Transverse colon (tissue), 4 donors: Measurements from ENCODE around the gene DNAH3. TPM values are rescaled to one million over a fixed set of nuclear protein-coding genes. Genes with fewer than 3 reads are reported as not detected.

Experiments used
- DNase-seq: peaks from one replicate; pipeline ENCODE4 v3.0.0-alpha.2; 2019
- H3K27ac ChIP-seq, 4 donors: fragments of 200-600 bp; sonication (generic); 2 replicates each; pipeline ENCODE4 v1.5.1; 2016 to 2018; ENCODE audit warnings: inconsistent platforms in 4 of 4
- H3K27me3 ChIP-seq: fragments of 200-600 bp; sonication (generic); 2 replicates; pipeline ENCODE4 v1.5.1; 2017; ENCODE audit warnings: inconsistent platforms
- H3K36me3 ChIP-seq, 4 donors: fragments of 200-600 bp; sonication (generic); 2 replicates each; pipeline ENCODE4 v1.5.1; 2017 to 2019; ENCODE audit warnings: inconsistent platforms in 4 of 4
- H3K4me1 ChIP-seq, 4 donors: fragments of 200-600 bp; sonication (generic); 2 replicates each; pipeline ENCODE4 v1.5.1; 2017 to 2020; ENCODE audit warnings: inconsistent platforms in 4 of 4
- H3K4me3 ChIP-seq, 4 donors: fragments of 200-600 bp; sonication (generic); 1 replicate in 1 of 4; 2 replicates in 3 of 4; pipeline versions ENCODE4 v1.5.1 to v1.6.1; 2017 to 2019; ENCODE audit warnings: inconsistent platforms in 4 of 4
- H3K9me3 ChIP-seq, 2 donors: fragments of 200-600 bp; sonication (generic); 2 replicates each; pipeline ENCODE4 v1.5.1; 2017 to 2019; ENCODE audit warnings: inconsistent platforms in 2 of 2
- CTCF ChIP-seq, 5 experiments: fragments of 200-600 bp in 3 of 5; fragments of 450-650 bp in 2 of 5; sonication (generic) in 3 of 5; IDR thresholded peaks; 1 replicate in 2 of 5; 2 replicates in 3 of 5; pipeline ENCODE4 v1.5.1; 2016 to 2017; ENCODE audit warnings: antibody characterized with exemption in 5 of 5, inconsistent platforms in 3 of 5, mild to moderate bottlenecking in 2 of 5, moderate library complexity in 1 of 5
- EP300 ChIP-seq: sonication (generic); formaldehyde crosslinking; IDR thresholded peaks from one replicate; pipeline ENCODE4 v1.6.1; 2017; ENCODE audit warnings: antibody characterized with exemption, low read depth
- POLR2A ChIP-seq: fragments of 450-650 bp; IDR thresholded peaks from one replicate; pipeline ENCODE4 v1.6.1; 2016; ENCODE audit warnings: antibody characterized with exemption, mild to moderate bottlenecking, moderate library complexity
- POLR2AphosphoS5 ChIP-seq, 3 donors: sonication (generic); formaldehyde crosslinking; IDR thresholded peaks; one replicate each; pipeline ENCODE4 v1.6.1; 2016; ENCODE audit warnings: antibody characterized with exemption in 3 of 3
- WGBS, 2 donors: methylation state at CpG; one replicate each; pipeline ENCODE4 v1.1.5; 2018; ENCODE audit warnings: low coverage in 1 of 2; 5-methylcytosine and 5-hydroxymethylcytosine counted together
- in situ Hi-C, 4 donors: fragments of 200-750 bp; cut with MboI; loops; one replicate each; pipeline versions ENCODE4 v1.15.0 to v1.15.1; 2017; ENCODE audit warnings: low sequenced_read_pairs in 3 of 4, low pct_ligation_motif_present in 1 of 4, low pct_unique_long_range_greater_than_20kb in 1 of 4
- intact Hi-C: fragments of 100-400 bp; cut with DNase I; formaldehyde crosslinking; loops from one replicate; pipeline ENCODE4 v1.15.1; 2023; ENCODE audit warnings: low total_unique reads
- total RNA-seq, 4 donors: library from RNA; depleted of rRNA; stranded (reverse); fragments of >200 nt; gene quantifications; one replicate each; pipeline ENCODE4 v1.1.0, GENCODE V29; 2016

DNAH3 gene
- total RNA-seq, 4 donors from 2014 or later = 1.1 to 28.7 (median 5.5) TPM

GRCh38 chr16:21083729-21084268 is 66.8 kb downstream of the DNAH3 start:
- H3K36me3 ChIP-seq = no peaks in the 10 kb centered on the region
- peak; percentile 71 for DNase-seq
- intact Hi-C loops = loop anchor here (2.0 kb wide), 1 partner anchor 235 kb away; no protein-coding TSS in a partner anchor
- H3K4me3 ChIP-seq = no peak overlapping the region
- no peaks in the 10 kb centered on the region for H3K4me1 ChIP-seq
- no peaks in the 10 kb centered on the region for H3K9me3 ChIP-seq
- TF ChIP-seq EP300 (no peak), POLR2AphosphoS5 (IDR thresholded peaks at IDR 0.05) (no peak), CTCF (IDR thresholded peaks at IDR 0.05) (peak; percentile 71 to 80 (median 79)), POLR2A (no peak)
- H3K27me3 ChIP-seq = no peaks in the 10 kb centered on the region
- no peak overlapping the region for H3K27ac ChIP-seq
- in situ Hi-C loops = loop anchor here in 3 of 4 donors (5.0 to 10.0 kb wide), 2 partner anchors 231 to 239 kb away; no protein-coding TSS in a partner anchor
- WGBS, 2 donors = 8 to 25% methylated on average over 4 to 6 of the region's 6 CpGs

- WGBS, 2 donors = 72 to 79% methylated on average over 8 of the region's 8 CpGs
- no peaks in the 10 kb centered on the region for H3K9me3 ChIP-seq
- intact Hi-C loops = no loop called here
- H3K27ac ChIP-seq = no peak overlapping the region
- in situ Hi-C loops = loop anchor here in 3 of 4 donors (5.0 to 10.0 kb wide), 2 partner anchors 229 to 237 kb away; no protein-coding TSS in a partner anchor
- H3K27me3 ChIP-seq = no peaks in the 10 kb centered on the region
- no peak overlapping the region for H3K4me3 ChIP-seq
- H3K36me3 ChIP-seq = no peaks in the 10 kb centered on the region
- TF ChIP-seq CTCF (IDR thresholded peaks at IDR 0.05) = no peak
- TF ChIP-seq EP300 = no peak
- TF ChIP-seq POLR2A = no peak
- no peak for TF ChIP-seq POLR2AphosphoS5 (IDR thresholded peaks at IDR 0.05)
- peaks cover 0 to 8% (median 5%) of the 10 kb centered on the region in 4 donors for H3K4me1 ChIP-seq
- DNase-seq = no peak
These were observed 69.3 kb downstream of the DNAH3 start for GRCh38 chr16:21081329-21081728.

- DNase-seq = no peak
- no peaks in the 10 kb centered on the region for H3K27me3 ChIP-seq
- no peaks in the 10 kb centered on the region for H3K36me3 ChIP-seq
- TF ChIP-seq POLR2AphosphoS5 (IDR thresholded peaks at IDR 0.05) = no peak
- no peak for TF ChIP-seq CTCF (IDR thresholded peaks at IDR 0.05)
- no peak for TF ChIP-seq POLR2A
- TF ChIP-seq EP300 = no peak
- intact Hi-C loops (no loop called here), in situ Hi-C loops (no loop called here)
- no peak overlapping the region for H3K27ac ChIP-seq
- peaks cover 0 to 13% (median 10%) of the 10 kb centered on the region in 4 donors for H3K4me1 ChIP-seq
- H3K9me3 ChIP-seq = no peaks in the 10 kb centered on the region
- no peak overlapping the region for H3K4me3 ChIP-seq
These were observed 72.1 kb downstream of the DNAH3 start for GRCh38 chr16:21078563-21078962.

- peak; percentile 9 for DNase-seq
- H3K9me3 ChIP-seq = no peaks in the 10 kb centered on the region
- H3K4me3 ChIP-seq = no peak overlapping the region
- 11 to 40% methylated on average over 3 of the region's 3 CpGs for WGBS, 2 donors
- intact Hi-C loops = no loop called here
- no peaks in the 10 kb centered on the region for H3K36me3 ChIP-seq
- TF ChIP-seq POLR2A (no peak), POLR2AphosphoS5 (IDR thresholded peaks at IDR 0.05) (no peak)
- no peaks in the 10 kb centered on the region for H3K27me3 ChIP-seq
- in situ Hi-C loops = no loop called here
- peaks cover 0 to 13% (median 10%) of the 10 kb centered on the region in 4 donors for H3K4me1 ChIP-seq
- H3K27ac ChIP-seq = peak overlapping the region in 3 of 4 donors; percentile 33 to 64 (median 50)
These were observed 74.3 kb downstream of the DNAH3 start for GRCh38 chr16:21076186-21076883.
